ENCODE data around the gene UTF1.

The UTF1 gene

DNA sequence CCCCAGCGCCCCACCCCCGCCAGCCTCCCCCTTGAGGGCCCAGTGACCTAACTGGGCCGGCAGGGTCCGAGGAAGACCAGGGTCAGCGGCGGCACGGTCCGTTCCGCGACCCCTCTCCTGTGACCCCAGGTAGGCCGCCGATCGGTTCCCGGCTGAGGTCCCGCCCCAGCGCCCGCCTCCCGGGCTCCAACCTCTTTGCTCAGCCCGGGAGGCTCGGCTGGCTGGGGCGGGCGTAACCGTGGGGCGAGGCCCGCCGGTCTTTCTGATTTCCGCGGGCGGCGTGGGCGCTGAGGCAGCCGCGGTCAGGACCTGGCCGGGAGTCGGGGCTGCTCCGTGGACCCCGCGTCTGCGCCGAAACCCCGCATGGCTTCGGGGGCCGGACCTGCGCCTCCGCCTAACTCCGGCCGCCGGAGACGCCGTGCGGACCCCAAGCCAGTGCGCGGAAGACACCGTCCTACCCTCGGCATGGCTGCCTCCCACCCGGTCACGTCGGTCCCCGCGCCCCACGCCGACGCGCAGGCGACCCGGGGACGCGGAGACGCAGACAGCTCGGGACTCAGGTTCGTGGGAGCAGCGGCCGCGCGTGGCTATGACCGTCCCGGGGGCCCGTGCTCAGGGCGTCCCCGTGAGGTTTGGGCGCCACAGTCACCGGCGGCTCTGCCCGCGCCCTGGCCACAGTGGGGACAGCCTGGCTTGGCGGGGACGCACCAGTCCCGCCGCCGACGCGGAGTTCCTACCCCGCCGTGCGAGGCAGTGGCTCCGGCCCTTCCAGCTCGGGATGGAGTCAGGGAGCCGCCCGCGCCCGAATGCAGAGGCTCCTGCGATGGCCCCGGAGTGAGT lies 6.6 kb downstream of the UTF1 start:
- H3K4me1 ChIP-seq (ENCODE audit: control insufficient read depth, insufficient read depth, low read length): no peaks in the 10 kb centered on the region
- no peaks in the 10 kb centered on the region for H3K36me3 ChIP-seq (ENCODE audit: control insufficient read depth, insufficient read depth, low read length)
- no peak overlapping the region for H3K9ac ChIP-seq (ENCODE audit: low read depth, low read length)
- H3K4me3 ChIP-seq (ENCODE audit: low read depth, low read length): peak overlapping the region; percentile 50
- no peaks in the 10 kb centered on the region for H3K9me3 ChIP-seq (ENCODE audit: control insufficient read depth, insufficient read depth, low read length)
- H3K27me3 ChIP-seq (ENCODE audit: control insufficient read depth, insufficient read depth, low read length): peaks cover 18% of the 10 kb centered on the region

DNA sequence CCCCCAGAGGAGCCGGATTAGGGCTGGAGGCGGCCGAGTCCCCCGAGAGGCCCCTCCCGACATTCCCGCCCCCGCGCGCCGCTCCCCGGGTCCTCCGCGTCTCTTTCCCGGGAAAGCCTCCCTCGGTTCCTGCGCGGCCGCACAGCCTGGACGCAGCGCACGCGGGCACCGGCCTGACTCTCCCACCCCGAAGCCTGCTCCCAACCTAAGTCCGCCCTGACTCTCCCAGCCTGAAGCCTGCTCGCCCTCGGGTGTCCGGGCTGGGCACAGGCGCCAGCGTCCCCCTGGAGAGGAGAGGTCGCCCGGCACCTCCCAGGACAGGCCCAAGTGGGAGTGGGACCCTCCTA lies 7.2 kb downstream of the UTF1 start:
- Histone ChIP-seq H3K27me3 (ENCODE audit: control insufficient read depth, insufficient read depth, low read length) (peaks cover 18% of the 10 kb centered on the region), H3K9ac (ENCODE audit: low read depth, low read length) (peak overlapping the region; percentile 37), H3K9me3 (ENCODE audit: control insufficient read depth, insufficient read depth, low read length) (no peaks in the 10 kb centered on the region), H3K4me3 (ENCODE audit: low read depth, low read length) (peak overlapping the region; percentile 50), H3K4me1 (ENCODE audit: control insufficient read depth, insufficient read depth, low read length) (no peaks in the 10 kb centered on the region), H3K36me3 (ENCODE audit: control insufficient read depth, insufficient read depth, low read length) (no peaks in the 10 kb centered on the region)

DNA sequence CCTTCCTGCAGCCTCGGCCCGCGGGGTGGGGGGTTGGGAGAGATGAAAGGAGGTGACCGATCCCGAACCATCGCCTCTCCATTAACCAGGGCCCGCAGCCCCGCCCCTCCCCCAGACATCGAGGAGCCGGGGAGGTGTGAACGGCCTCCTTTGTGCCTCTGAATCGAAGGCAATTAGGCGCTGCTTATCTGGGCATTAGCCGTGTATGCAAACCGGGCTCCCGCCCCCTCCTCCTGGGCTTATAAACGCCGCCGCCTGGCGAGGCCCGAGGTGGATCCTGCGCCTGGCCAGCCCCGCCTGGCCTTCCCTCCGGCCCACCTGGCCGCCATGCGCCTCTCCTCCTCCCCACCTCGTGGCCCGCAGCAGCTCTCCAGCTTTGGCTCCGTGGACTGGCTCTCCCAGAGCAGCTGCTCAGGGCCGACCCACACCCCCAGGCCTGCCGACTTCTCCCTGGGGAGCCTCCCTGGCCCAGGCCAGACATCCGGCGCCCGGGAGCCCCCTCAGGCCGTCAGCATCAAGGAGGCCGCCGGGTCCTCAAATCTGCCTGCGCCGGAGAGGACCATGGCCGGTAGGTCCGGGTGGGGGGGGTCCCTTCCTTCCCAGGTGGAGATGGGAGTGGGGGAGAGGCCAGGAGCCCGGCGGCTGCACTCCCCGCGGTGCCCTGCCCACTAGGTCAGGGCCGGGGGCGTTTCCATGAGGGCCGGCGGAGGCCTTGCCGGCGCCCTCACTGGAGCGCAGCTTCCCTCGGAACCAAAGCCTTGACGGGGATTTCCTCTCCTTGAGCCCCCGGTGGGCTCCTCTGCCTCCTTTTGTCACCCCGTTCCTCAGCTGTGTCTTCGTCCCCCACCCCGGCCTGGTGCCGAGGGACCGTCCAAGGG lies 7.8 kb downstream of the UTF1 start, which contains the start of gene VENTX:
Gene VENTX, plus strand, starts transcription at position 268 of the 878 bp plus-strand sequence. Its CDS starts 60 bp downstream, at position 328.
- Histone ChIP-seq H3K27me3 (ENCODE audit: control insufficient read depth, insufficient read depth, low read length) (peaks cover 18% of the 10 kb centered on the region), H3K4me1 (ENCODE audit: control insufficient read depth, insufficient read depth, low read length) (no peaks in the 10 kb centered on the region), H3K36me3 (ENCODE audit: control insufficient read depth, insufficient read depth, low read length) (no peaks in the 10 kb centered on the region), H3K9ac (ENCODE audit: low read depth, low read length) (peak within 1 kb of the TSS; percentile 60), H3K4me3 (ENCODE audit: low read depth, low read length) (peak within 1 kb of the TSS; percentile 50), H3K9me3 (ENCODE audit: control insufficient read depth, insufficient read depth, low read length) (no peaks in the 10 kb centered on the region)

DNA sequence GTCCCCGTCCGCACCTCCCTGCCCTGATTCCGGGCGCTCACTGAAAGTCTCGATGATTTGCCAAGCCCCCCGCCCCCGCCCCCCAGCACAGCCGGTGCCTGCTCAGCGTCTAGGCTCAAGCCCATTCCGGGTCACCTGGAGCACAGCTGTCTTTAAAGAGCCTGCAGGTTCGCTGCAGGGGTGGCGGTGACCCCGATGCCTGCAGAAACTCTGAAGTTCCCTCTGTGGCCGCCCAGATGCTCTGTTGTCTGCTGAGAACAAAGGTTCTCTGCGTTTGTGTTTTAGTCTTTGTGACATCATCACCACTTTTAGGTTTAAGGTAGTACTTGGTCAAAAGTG lies 8.4 kb downstream of the UTF1 start:
- Histone ChIP-seq H3K4me1 (ENCODE audit: control insufficient read depth, insufficient read depth, low read length) (no peaks in the 10 kb centered on the region), H3K36me3 (ENCODE audit: control insufficient read depth, insufficient read depth, low read length) (no peaks in the 10 kb centered on the region), H3K4me3 (ENCODE audit: low read depth, low read length) (peak overlapping the region; percentile 50), H3K27me3 (ENCODE audit: control insufficient read depth, insufficient read depth, low read length) (peaks cover 16% of the 10 kb centered on the region), H3K9me3 (ENCODE audit: control insufficient read depth, insufficient read depth, low read length) (no peaks in the 10 kb centered on the region), H3K9ac (ENCODE audit: low read depth, low read length) (peak overlapping the region; percentile 60)

DNA sequence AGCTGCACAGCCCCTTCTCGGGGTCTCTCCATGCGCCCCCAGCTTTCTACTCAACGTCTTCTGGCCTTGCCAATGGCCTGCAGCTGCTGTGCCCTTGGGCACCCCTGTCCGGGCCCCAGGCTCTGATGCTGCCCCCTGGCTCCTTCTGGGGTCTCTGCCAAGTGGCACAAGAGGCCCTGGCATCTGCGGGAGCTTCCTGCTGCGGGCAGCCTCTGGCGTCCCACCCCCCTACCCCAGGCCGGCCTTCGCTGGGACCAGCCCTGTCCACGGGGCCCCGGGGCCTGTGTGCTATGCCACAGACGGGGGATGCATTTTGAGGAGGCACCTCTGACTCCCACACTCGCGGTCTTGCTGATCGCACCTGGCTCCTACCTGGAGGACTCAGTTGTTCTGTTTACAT lies 10.0 kb downstream of the UTF1 start:
- H3K9ac ChIP-seq (ENCODE audit: low read depth, low read length): no peak overlapping the region
- no peaks in the 10 kb centered on the region for H3K9me3 ChIP-seq (ENCODE audit: control insufficient read depth, insufficient read depth, low read length)
- no peak overlapping the region for H3K4me3 ChIP-seq (ENCODE audit: low read depth, low read length)
- H3K27me3 ChIP-seq (ENCODE audit: control insufficient read depth, insufficient read depth, low read length): peaks cover 11% of the 10 kb centered on the region
- H3K36me3 ChIP-seq (ENCODE audit: control insufficient read depth, insufficient read depth, low read length): no peaks in the 10 kb centered on the region
- H3K4me1 ChIP-seq (ENCODE audit: control insufficient read depth, insufficient read depth, low read length): no peaks in the 10 kb centered on the region

DNA sequence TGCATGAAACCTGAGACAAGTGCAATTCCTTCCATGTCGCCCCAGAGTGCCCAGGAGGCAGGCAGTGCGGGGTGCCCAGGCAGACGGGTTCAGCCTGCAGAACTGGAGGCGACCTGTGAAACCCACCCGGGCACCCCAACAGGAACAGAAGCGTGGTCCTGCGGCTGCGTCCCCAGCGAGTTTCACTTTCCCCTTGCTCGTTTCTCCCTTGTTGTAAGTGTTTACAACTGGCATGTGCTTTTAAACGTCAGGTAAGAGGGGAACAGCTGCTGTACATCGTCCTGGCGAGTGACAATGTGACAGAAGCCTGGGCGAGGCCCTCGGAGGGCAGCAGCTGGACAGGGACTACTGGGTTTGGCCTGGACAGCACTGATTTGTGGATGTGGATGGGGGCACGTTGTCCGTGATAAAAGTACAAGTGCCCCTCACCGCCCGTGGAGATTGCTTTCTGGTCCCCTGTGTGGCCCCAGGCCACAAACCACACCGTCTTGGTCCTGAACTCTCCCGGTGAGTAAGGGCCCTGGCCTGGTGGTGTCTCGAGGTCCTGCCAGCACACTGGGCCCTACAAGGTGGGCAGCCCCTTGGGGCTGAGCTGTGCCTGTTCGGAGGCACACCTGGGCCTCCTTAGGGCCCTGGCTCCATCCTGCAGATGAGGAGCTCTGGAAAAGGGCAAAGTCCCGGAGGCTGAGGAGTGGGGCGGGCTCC lies 11.6 kb downstream of the UTF1 start:
- Histone ChIP-seq H3K36me3 (ENCODE audit: control insufficient read depth, insufficient read depth, low read length) (no peaks in the 10 kb centered on the region), H3K4me3 (ENCODE audit: low read depth, low read length) (no peak overlapping the region), H3K27me3 (ENCODE audit: control insufficient read depth, insufficient read depth, low read length) (peaks cover 3% of the 10 kb centered on the region), H3K4me1 (ENCODE audit: control insufficient read depth, insufficient read depth, low read length) (no peaks in the 10 kb centered on the region), H3K9me3 (ENCODE audit: control insufficient read depth, insufficient read depth, low read length) (no peaks in the 10 kb centered on the region), H3K9ac (ENCODE audit: low read depth, low read length) (no peak overlapping the region)

DNA sequence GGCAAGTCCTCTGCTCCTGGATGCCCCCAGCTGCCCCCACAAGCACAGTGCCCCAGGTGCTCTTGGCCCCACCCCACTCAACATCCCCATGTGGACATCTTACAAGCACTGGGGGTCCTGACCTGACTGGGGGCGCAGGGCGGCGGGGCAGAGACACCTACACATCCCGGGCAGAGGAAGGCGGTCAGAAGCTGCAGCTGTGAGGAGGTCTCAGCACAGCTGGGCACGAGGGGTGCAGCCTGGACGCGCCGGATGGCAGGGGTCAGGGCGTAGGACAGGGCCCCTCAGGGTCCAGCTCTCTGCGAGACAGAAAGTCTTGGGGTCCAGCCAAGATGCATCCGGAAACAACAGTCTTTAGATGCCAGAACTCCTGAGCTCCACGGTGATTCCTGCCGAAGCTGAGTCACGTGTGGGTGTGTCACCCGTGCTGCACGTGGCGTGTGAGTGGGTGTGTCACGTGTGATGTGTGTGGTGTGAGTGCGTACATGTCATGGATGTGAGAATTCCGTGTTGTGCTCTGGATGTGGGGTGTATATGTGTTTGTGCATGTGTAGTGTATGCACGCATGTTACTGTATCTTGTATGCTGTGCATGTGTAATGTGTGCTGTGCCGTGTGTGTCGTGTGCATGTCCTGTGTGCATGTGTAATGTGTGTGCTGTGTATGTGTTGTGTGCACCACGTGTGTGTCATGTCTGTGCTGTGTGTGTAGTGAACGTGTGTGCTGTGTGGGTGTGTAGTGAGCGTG lies 12.8 kb downstream of the UTF1 start:
- H3K4me1 ChIP-seq (ENCODE audit: control insufficient read depth, insufficient read depth, low read length): peaks cover 4% of the 10 kb centered on the region
- H3K27me3 ChIP-seq (ENCODE audit: control insufficient read depth, insufficient read depth, low read length): no peaks in the 10 kb centered on the region
- H3K36me3 ChIP-seq (ENCODE audit: control insufficient read depth, insufficient read depth, low read length): no peaks in the 10 kb centered on the region
- H3K9ac ChIP-seq (ENCODE audit: low read depth, low read length): peak overlapping the region; percentile 6
- no peak overlapping the region for H3K4me3 ChIP-seq (ENCODE audit: low read depth, low read length)
- H3K9me3 ChIP-seq (ENCODE audit: control insufficient read depth, insufficient read depth, low read length): no peaks in the 10 kb centered on the region

DNA sequence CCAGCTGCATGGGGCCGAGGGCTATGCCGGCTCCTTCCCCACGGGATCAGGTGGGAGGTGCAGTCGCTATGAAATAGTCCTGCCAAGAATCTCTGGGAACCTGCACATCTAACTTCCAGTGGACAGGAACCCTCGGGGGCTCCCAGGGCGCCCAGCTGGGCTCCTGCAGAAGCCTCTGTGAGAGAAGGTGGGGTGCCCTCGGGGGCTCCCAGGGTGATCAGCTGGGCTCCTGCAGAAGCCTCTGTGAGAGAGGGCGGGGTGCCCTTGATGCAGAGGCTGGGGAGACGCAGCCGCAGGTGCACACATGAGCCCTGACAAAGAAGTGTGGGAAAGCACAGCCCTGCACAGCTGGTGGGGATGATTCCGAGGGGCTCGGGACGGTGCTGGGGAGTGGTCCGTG lies 13.6 kb downstream of the UTF1 start:
- Histone ChIP-seq H3K9ac (ENCODE audit: low read depth, low read length) (peak overlapping the region; percentile 6), H3K9me3 (ENCODE audit: control insufficient read depth, insufficient read depth, low read length) (no peaks in the 10 kb centered on the region), H3K4me3 (ENCODE audit: low read depth, low read length) (no peak overlapping the region), H3K36me3 (ENCODE audit: control insufficient read depth, insufficient read depth, low read length) (no peaks in the 10 kb centered on the region), H3K27me3 (ENCODE audit: control insufficient read depth, insufficient read depth, low read length) (no peaks in the 10 kb centered on the region), H3K4me1 (ENCODE audit: control insufficient read depth, insufficient read depth, low read length) (peaks cover 4% of the 10 kb centered on the region)

DNA sequence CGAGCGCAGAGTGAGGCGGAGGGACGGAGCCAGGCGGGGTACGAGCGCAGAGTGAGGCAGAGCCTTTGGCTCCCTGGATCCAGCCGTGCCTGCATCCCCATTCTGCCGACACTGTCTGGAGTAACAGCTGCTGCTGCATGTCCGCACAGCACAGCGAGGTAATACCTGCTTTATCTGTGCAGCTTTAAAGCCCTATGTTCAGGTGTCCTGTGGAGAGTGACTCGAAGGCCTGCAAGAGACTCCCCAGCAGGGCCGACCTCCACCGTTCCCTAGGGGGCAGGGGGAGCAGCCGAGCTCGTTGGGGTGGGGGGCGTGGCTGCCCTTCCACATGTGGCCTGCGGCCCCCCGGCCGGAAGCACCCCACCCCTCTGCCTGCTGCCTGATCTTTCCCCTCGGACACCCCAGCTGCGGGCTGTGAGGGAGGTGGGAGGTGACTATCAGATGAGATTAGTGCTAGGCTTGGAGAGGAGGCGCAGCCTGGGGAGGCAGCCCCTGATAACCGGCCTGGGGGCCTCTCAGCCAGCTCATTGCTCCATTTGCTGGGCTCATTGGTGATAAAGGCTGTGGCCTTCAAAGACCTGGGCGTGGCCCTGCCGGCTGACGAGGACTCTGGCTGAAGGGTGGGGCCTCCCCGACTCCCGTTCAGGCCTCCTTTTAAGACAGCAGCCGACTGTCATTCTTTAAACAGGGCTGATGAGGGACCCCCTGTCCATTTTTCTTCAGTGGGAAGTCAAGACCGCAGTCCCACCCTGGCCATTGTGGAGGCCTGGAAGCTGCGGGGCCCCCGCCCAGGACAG lies 15.6 kb downstream of the UTF1 start:
- Histone ChIP-seq H3K36me3 (ENCODE audit: control insufficient read depth, insufficient read depth, low read length) (no peaks in the 10 kb centered on the region), H3K27me3 (ENCODE audit: control insufficient read depth, insufficient read depth, low read length) (no peaks in the 10 kb centered on the region), H3K4me1 (ENCODE audit: control insufficient read depth, insufficient read depth, low read length) (peaks cover 4% of the 10 kb centered on the region), H3K4me3 (ENCODE audit: low read depth, low read length) (no peak overlapping the region), H3K9ac (ENCODE audit: low read depth, low read length) (no peak overlapping the region), H3K9me3 (ENCODE audit: control insufficient read depth, insufficient read depth, low read length) (no peaks in the 10 kb centered on the region)

DNA sequence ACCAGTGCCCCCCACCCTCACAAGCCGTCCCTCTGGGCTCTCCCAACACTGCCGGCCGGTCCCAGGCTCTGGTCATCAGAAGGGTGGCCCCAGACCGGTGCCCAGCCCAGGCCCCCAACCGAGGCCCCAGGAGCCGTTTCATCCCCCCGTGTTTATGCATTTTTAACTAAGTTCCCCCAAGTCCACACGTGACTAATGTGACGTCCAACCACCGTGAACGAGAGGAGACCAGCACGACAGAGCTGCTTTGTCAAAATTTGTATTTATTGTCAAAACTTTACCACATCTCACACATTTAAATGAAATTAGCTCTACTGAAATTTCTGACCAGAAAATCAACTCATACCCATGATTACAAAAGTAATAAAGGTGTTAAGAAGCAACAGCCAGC lies 16.2 kb downstream of the UTF1 start:
- Histone ChIP-seq H3K27me3 (ENCODE audit: control insufficient read depth, insufficient read depth, low read length) (no peaks in the 10 kb centered on the region), H3K9ac (ENCODE audit: low read depth, low read length) (no peak overlapping the region), H3K36me3 (ENCODE audit: control insufficient read depth, insufficient read depth, low read length) (no peaks in the 10 kb centered on the region), H3K9me3 (ENCODE audit: control insufficient read depth, insufficient read depth, low read length) (no peaks in the 10 kb centered on the region), H3K4me1 (ENCODE audit: control insufficient read depth, insufficient read depth, low read length) (peaks cover 4% of the 10 kb centered on the region), H3K4me3 (ENCODE audit: low read depth, low read length) (no peak overlapping the region)
